ENCODE data around the gene CCDC190. TPM values are rescaled to one million over a fixed set of nuclear protein-coding genes. Genes with fewer than 3 reads are reported as not detected.
"Not testable (repeated sequence)": the region's sequence is repeated elsewhere in the genome, so short reads cannot be mapped to it uniquely, and the experiment has no call there.

The CCDC190 gene
- total and polyA plus RNA-seq, 12 donors, result not detected

GRCh38 chr1:162885265-162885664, 24.3 kb upstream of the CCDC190 start:
- Histone ChIP-seq H3K36me3 (replicated peaks in 1 of 2) (no peaks in the 10 kb centered on the region), H3K4me3 (no peak overlapping the region), H3K4me1 (replicated peaks in 1 of 2) (no peaks in the 10 kb centered on the region), H3K9me3 (replicated peaks in 1 of 3) (no peaks in the 10 kb centered on the region), H3K27me3 (no peaks in the 10 kb centered on the region), H3K27ac (no peak overlapping the region)
- intact Hi-C loops (cut with DNase I), result no loop called here
- TF ChIP-seq POLR2A (IDR thresholded peaks at IDR 0.05) (no peak), CTCF (IDR thresholded peaks at IDR 0.05) (no peak)
- no peak for DNase-seq
- WGBS, 4 donors, result 34 to 50% (median 48%) methylated on average over 3 of the region's 3 CpGs

GRCh38 chr1:162884831-162885230, 23.9 kb upstream of the CCDC190 start:
- no peak overlapping the region for H3K4me3 ChIP-seq
- TF ChIP-seq CTCF (IDR thresholded peaks at IDR 0.05) (no peak), POLR2A (IDR thresholded peaks at IDR 0.05) (no peak)
- no peak for DNase-seq
- H3K4me1 ChIP-seq (replicated peaks in 1 of 2), result no peaks in the 10 kb centered on the region
- H3K27ac ChIP-seq, result no peak overlapping the region
- no peaks in the 10 kb centered on the region for H3K36me3 ChIP-seq (replicated peaks in 1 of 2)
- H3K9me3 ChIP-seq (replicated peaks in 1 of 3), result no peaks in the 10 kb centered on the region
- intact Hi-C loops (cut with DNase I), result no loop called here
- 79 to 95% (median 83%) methylated on average over 1 of the region's 1 CpG for WGBS, 4 donors
- no peaks in the 10 kb centered on the region for H3K27me3 ChIP-seq

GRCh38 chr1:162882248-162882674, 21.3 kb upstream of the CCDC190 start:
- no peaks in the 10 kb centered on the region for H3K9me3 ChIP-seq (replicated peaks in 1 of 3)
- no peak for TF ChIP-seq POLR2A (IDR thresholded peaks at IDR 0.05)
- no peak for TF ChIP-seq CTCF (IDR thresholded peaks at IDR 0.05)
- intact Hi-C loops (cut with DNase I), result no loop called here
- no peaks in the 10 kb centered on the region for H3K36me3 ChIP-seq (replicated peaks in 1 of 2)
- peak in 1 of 7 donors; percentile 85 for DNase-seq
- no peak overlapping the region for H3K27ac ChIP-seq
- H3K27me3 ChIP-seq, result no peaks in the 10 kb centered on the region
- no peak overlapping the region for H3K4me3 ChIP-seq
- WGBS, 4 donors, result 72 to 83% (median 73%) methylated on average over 4 to 5 of the region's 5 CpGs
- no peaks in the 10 kb centered on the region for H3K4me1 ChIP-seq (replicated peaks in 1 of 2)

- H3K27ac ChIP-seq, result no peak overlapping the region
- H3K9me3 ChIP-seq (replicated peaks in 1 of 3), result no peaks in the 10 kb centered on the region
- intact Hi-C loops (cut with DNase I), result no loop called here
- 81 to 93% (median 88%) methylated on average over 5 of the region's 5 CpGs for WGBS, 4 donors
- TF ChIP-seq POLR2A (IDR thresholded peaks at IDR 0.05) (no peak), CTCF (IDR thresholded peaks at IDR 0.05) (no peak)
- no peak for DNase-seq
- H3K27me3 ChIP-seq, result no peaks in the 10 kb centered on the region
- no peaks in the 10 kb centered on the region for H3K4me1 ChIP-seq (replicated peaks in 1 of 2)
- no peak overlapping the region for H3K4me3 ChIP-seq
- no peaks in the 10 kb centered on the region for H3K36me3 ChIP-seq (replicated peaks in 1 of 2)
Observed at GRCh38 chr1:162881590-162881989, 20.6 kb upstream of the CCDC190 start.

- DNase-seq; intact Hi-C loops (cut with DNase I); H3K27ac ChIP-seq; H3K27me3 ChIP-seq; H3K36me3 ChIP-seq (replicated peaks in 1 of 2); H3K4me3 ChIP-seq; H3K9me3 ChIP-seq (replicated peaks in 1 of 3); H3K4me1 ChIP-seq (replicated peaks in 1 of 2): not testable (repeated sequence)
- WGBS, 4 donors, result 63 to 96% (median 86%) methylated on average over 1 to 2 of the region's 2 CpGs
Observed at GRCh38 chr1:162880617-162881016, 19.6 kb upstream of the CCDC190 start.

All from adrenal gland (tissue), 12 donors.